Activated CD8-positive, alpha-beta memory T cell treated with anti-CD3 and anti-CD28 coated beads, Interleukin-2, amount 50 U/mL, for 4 hours (primary cell): ENCODE data around the gene TAS1R3.
"Not testable (repeated sequence)": the region's sequence is repeated elsewhere in the genome, so short reads cannot be mapped to it uniquely, and the experiment has no call there.

Source experiments
- DNase-seq: peaks from one replicate; pipeline ENCODE4 v3.0.0-alpha.2; 2020

Gene TAS1R3

GRCh38 chr1:1309251-1310108 is 21.6 kb upstream of the TAS1R3 start:
- DNase-seq, result no peak

GRCh38 chr1:1310109-1310385 is 21.0 kb upstream of the TAS1R3 start:
- DNase-seq, result no peak

- DNase-seq, result no peak
Observed at GRCh38 chr1:1310476-1311053, 20.5 kb upstream of the TAS1R3 start.

- no peak for DNase-seq
Observed at GRCh38 chr1:1311107-1312104, 19.7 kb upstream of the TAS1R3 start.

GRCh38 chr1:1312450-1313314 is 18.4 kb upstream of the TAS1R3 start:
- DNase-seq, result no peak

- no peak for DNase-seq
Observed at GRCh38 chr1:1313500-1314236, 17.4 kb upstream of the TAS1R3 start.

GRCh38 chr1:1314237-1314586 is 16.9 kb upstream of the TAS1R3 start:
- DNase-seq, result no peak

GRCh38 chr1:1314678-1315335 is 16.3 kb upstream of the TAS1R3 start:
- DNase-seq, result no peak

GRCh38 chr1:1315435-1315954 is 15.6 kb upstream of the TAS1R3 start:
- DNase-seq, result no peak

GRCh38 chr1:1316199-1316598 is 14.9 kb upstream of the TAS1R3 start:
- DNase-seq, result not testable (repeated sequence)

- DNase-seq, result no peak
Observed at GRCh38 chr1:1317420-1317819, 13.7 kb upstream of the TAS1R3 start.

GRCh38 chr1:1318131-1318652 is 12.9 kb upstream of the TAS1R3 start:
- DNase-seq, result no peak

GRCh38 chr1:1318777-1319645 is 12.1 kb upstream of the TAS1R3 start:
- DNase-seq, result no peak

GRCh38 chr1:1319646-1319941 is 11.5 kb upstream of the TAS1R3 start:
- DNase-seq, result no peak

- no peak for DNase-seq
Observed at GRCh38 chr1:1320666-1321448, 10.2 kb upstream of the TAS1R3 start.

- DNase-seq, result no peak
Observed at GRCh38 chr1:1321477-1321876, 9.6 kb upstream of the TAS1R3 start.

GRCh38 chr1:1322418-1322817 is 8.7 kb upstream of the TAS1R3 start:
- no peak for DNase-seq

GRCh38 chr1:1322952-1323351 is 8.1 kb upstream of the TAS1R3 start:
- DNase-seq, result no peak

GRCh38 chr1:1324084-1324523 is 7.0 kb upstream of the TAS1R3 start:
- DNase-seq, result no peak
